ENCODE data around the gene GEMIN4.

GRCh38 chr17:708132-708531, 43.9 kb downstream of the GEMIN4 start:
- TF ChIP-seq CTCF (IDR thresholded peaks at IDR 0.05): no peak
- TF ChIP-seq POLR2A (IDR thresholded peaks at IDR 0.05): no peak
- TF ChIP-seq POLR2AphosphoS5 (IDR thresholded peaks at IDR 0.05): no peak

All from transverse colon (tissue), 4 donors.